Mucosa of rectum (tissue), 2 donors: Measurements from ENCODE around the gene KIAA0753.

Experiments
- H3K27ac ChIP-seq, 2 donors: one replicate each; pipeline ENCODE4 v1.7.0; 2013; ENCODE audit warnings: inconsistent platforms in 2 of 2, low read depth in 2 of 2, low read length in 2 of 2
- H3K27me3 ChIP-seq, 2 donors: one replicate each; pipeline ENCODE4 v1.7.0; 2013; ENCODE audit warnings: low read length in 2 of 2; ENCODE audit not compliant: control insufficient read depth in 2 of 2, insufficient read depth in 2 of 2
- H3K36me3 ChIP-seq, 2 donors: one replicate each; pipeline ENCODE4 v1.7.0; 2013; ENCODE audit warnings: low read length in 2 of 2; ENCODE audit not compliant: control insufficient read depth in 2 of 2, insufficient read depth in 2 of 2
- H3K4me1 ChIP-seq, 2 donors: one replicate each; pipeline ENCODE4 v1.7.0; 2013; ENCODE audit warnings: low read length in 2 of 2, mild to moderate bottlenecking in 1 of 2; ENCODE audit not compliant: control insufficient read depth in 2 of 2, insufficient read depth in 2 of 2
- H3K4me3 ChIP-seq, 2 donors: one replicate each; pipeline ENCODE4 v1.7.0; 2013; ENCODE audit warnings: low read length in 2 of 2
- H3K9ac ChIP-seq, 2 donors: one replicate each; pipeline ENCODE4 v1.7.0; 2013; ENCODE audit warnings: low read length in 2 of 2, low read depth in 1 of 2, mild to moderate bottlenecking in 1 of 2
- H3K9me3 ChIP-seq, 2 donors: one replicate each; pipeline ENCODE4 v1.7.0; 2013; ENCODE audit warnings: low read length in 2 of 2; ENCODE audit not compliant: control insufficient read depth in 2 of 2
- donor health status: healthy.
- donor health status: Normal muscosa, but diverticular disease.

Gene KIAA0753

GRCh38 chr17:6554342-6554741 lies 86.2 kb downstream of the KIAA0753 start:
- Histone ChIP-seq H3K27me3 (peaks cover 6 to 7% of the 10 kb centered on the region in 2 donors), H3K9me3 (no peaks in the 10 kb centered on the region), H3K9ac (peak overlapping the region in 1 of 2 donors; percentile 72), H3K4me1 (peaks cover 24 to 35% of the 10 kb centered on the region in 2 donors), H3K27ac (peak overlapping the region; percentile 83 to 87), H3K36me3 (no peaks in the 10 kb centered on the region), H3K4me3 (peak overlapping the region in 1 of 2 donors; percentile 66)

- Histone ChIP-seq H3K27me3 (peaks cover 6 to 7% of the 10 kb centered on the region in 2 donors), H3K9me3 (no peaks in the 10 kb centered on the region), H3K36me3 (no peaks in the 10 kb centered on the region), H3K4me3 (peak overlapping the region; percentile 8 to 31), H3K4me1 (peaks cover 19 to 41% of the 10 kb centered on the region in 2 donors), H3K9ac (peak overlapping the region; percentile 24 to 34), H3K27ac (peak overlapping the region; percentile 87 to 89)
Measured at GRCh38 chr17:6551869-6552531, 88.5 kb downstream of the KIAA0753 start.

- no peaks in the 10 kb centered on the region for H3K36me3 ChIP-seq
- peaks cover 19 to 39% of the 10 kb centered on the region in 2 donors for H3K4me1 ChIP-seq
- H3K27ac ChIP-seq: peak overlapping the region; percentile 87 to 89
- H3K4me3 ChIP-seq: no peak overlapping the region
- H3K9ac ChIP-seq: peak overlapping the region in 1 of 2 donors; percentile 34
- no peaks in the 10 kb centered on the region for H3K9me3 ChIP-seq
- peaks cover 6 to 7% of the 10 kb centered on the region in 2 donors for H3K27me3 ChIP-seq
Measured at GRCh38 chr17:6551356-6551755, 89.2 kb downstream of the KIAA0753 start.

- H3K9me3 ChIP-seq: no peaks in the 10 kb centered on the region
- H3K4me1 ChIP-seq: peaks cover 9 to 30% of the 10 kb centered on the region in 2 donors
- peaks cover 0 to under 1% of the 10 kb centered on the region in 2 donors for H3K27me3 ChIP-seq
- H3K9ac ChIP-seq: no peak overlapping the region
- H3K4me3 ChIP-seq: no peak overlapping the region
- peak overlapping the region in 1 of 2 donors; percentile 38 for H3K27ac ChIP-seq
- H3K36me3 ChIP-seq: no peaks in the 10 kb centered on the region
Measured at GRCh38 chr17:6549384-6550036, 91.0 kb downstream of the KIAA0753 start.

- no peak overlapping the region for H3K9ac ChIP-seq
- no peaks in the 10 kb centered on the region for H3K9me3 ChIP-seq
- H3K27ac ChIP-seq: peak overlapping the region in 1 of 2 donors; percentile 38
- peaks cover 6 to 28% of the 10 kb centered on the region in 2 donors for H3K4me1 ChIP-seq
- no peaks in the 10 kb centered on the region for H3K27me3 ChIP-seq
- no peaks in the 10 kb centered on the region for H3K36me3 ChIP-seq
- H3K4me3 ChIP-seq: no peak overlapping the region
Measured at GRCh38 chr17:6548578-6549330, 91.8 kb downstream of the KIAA0753 start.

GRCh38 chr17:6548034-6548433 lies 92.5 kb downstream of the KIAA0753 start:
- Histone ChIP-seq H3K27me3 (no peaks in the 10 kb centered on the region), H3K36me3 (no peaks in the 10 kb centered on the region), H3K4me1 (peaks cover 6 to 21% of the 10 kb centered on the region in 2 donors), H3K27ac (no peak overlapping the region), H3K4me3 (no peak overlapping the region), H3K9me3 (no peaks in the 10 kb centered on the region), H3K9ac (no peak overlapping the region)

- Histone ChIP-seq H3K4me1 (peaks cover 3 to 14% of the 10 kb centered on the region in 2 donors), H3K4me3 (no peak overlapping the region), H3K27ac (no peak overlapping the region), H3K36me3 (no peaks in the 10 kb centered on the region), H3K9ac (no peak overlapping the region), H3K9me3 (no peaks in the 10 kb centered on the region), H3K27me3 (no peaks in the 10 kb centered on the region)
Measured at GRCh38 chr17:6547336-6547735, 93.2 kb downstream of the KIAA0753 start.

GRCh38 chr17:6546069-6546718 lies 94.3 kb downstream of the KIAA0753 start:
- H3K36me3 ChIP-seq: peaks cover 0 to 2% of the 10 kb centered on the region in 2 donors
- H3K4me1 ChIP-seq: peaks cover 3 to 6% of the 10 kb centered on the region in 2 donors
- H3K27ac ChIP-seq: no peak overlapping the region
- H3K4me3 ChIP-seq: no peak overlapping the region
- no peaks in the 10 kb centered on the region for H3K27me3 ChIP-seq
- no peaks in the 10 kb centered on the region for H3K9me3 ChIP-seq
- no peak overlapping the region for H3K9ac ChIP-seq

GRCh38 chr17:6545291-6545690 lies 95.2 kb downstream of the KIAA0753 start:
- H3K27ac ChIP-seq: no peak overlapping the region
- H3K27me3 ChIP-seq: no peaks in the 10 kb centered on the region
- H3K9ac ChIP-seq: no peak overlapping the region

More at GRCh38 chr17:6545291-6545690, 95.2 kb downstream of the KIAA0753 start:
- peaks cover 0 to 6% of the 10 kb centered on the region in 2 donors for H3K4me1 ChIP-seq
- peaks cover 0 to 4% of the 10 kb centered on the region in 2 donors for H3K36me3 ChIP-seq
- no peaks in the 10 kb centered on the region for H3K9me3 ChIP-seq
- no peak overlapping the region for H3K4me3 ChIP-seq
